Activated gamma-delta T cell treated with anti-CD3 and anti-CD28 coated beads, Interleukin-2, amount 50 U/mL, for 16 hours (primary cell): Measurements from ENCODE around the gene PGM1.

ENCODE experiments used
- DNase-seq: peaks from one replicate; pipeline ENCODE4 v3.0.0-alpha.2; 2020; ENCODE audit warnings: low read depth

PGM1 gene

DNA sequence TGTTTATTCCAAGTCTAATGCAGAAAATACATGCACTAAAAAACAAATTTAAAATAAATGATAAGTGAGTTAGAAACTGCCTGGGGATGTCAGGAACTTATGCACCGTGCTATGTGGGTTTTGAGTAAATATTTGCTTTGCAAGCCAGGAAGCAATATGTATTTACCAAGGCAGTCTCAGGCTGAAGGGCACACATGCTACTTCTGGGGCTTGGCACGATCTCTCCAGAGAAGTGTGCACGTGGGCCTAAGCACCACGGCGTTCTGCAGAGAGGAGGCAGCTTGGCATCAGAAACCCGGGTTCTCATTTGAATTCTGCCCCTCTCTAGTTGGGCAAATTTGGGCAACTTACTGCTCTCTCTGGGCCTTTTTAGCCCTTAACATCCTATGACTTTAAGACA, 108.0 kb downstream of the PGM1 start:
- DNase-seq: no peak

DNA sequence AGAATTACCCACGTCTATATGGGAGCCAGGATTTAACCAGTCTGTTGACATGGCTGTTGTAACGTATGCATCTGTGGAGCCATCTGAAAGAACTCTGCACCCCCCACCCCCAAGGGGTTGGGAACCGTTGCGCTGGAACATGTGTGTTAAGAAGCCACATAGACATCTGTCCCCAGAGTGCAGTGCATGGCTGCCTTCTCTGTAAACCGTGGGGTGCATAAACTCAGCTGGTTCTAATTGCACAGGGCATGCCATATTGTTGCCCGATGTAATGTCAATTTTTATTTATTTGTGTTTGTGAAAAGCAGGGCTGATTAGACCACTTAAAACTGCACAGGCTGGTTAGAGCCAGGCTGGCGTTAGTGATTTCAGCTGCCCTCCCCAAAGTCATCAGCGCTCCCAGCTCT, 110.5 kb downstream of the PGM1 start:
- DNase-seq: no peak

DNA sequence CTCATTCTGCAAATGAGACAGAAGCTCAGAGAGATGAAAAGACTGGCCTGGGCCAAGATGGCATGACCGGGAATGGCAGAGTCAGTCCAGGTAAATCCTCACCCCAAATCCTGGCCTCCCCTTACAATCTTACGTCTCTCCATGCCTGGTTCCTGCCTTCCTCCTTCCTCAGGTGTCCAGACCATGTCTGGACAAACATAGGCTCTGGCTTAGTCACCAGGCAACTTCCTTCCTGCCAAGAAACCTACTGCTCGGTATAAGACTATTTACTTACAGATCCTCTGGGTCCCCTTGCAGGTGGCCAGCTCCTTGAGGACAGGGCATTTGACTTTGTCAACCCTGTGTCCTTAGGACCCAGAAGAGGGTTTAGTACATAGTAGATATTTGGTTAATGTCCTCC, 111.2 kb downstream of the PGM1 start:
- DNase-seq: no peak

DNA sequence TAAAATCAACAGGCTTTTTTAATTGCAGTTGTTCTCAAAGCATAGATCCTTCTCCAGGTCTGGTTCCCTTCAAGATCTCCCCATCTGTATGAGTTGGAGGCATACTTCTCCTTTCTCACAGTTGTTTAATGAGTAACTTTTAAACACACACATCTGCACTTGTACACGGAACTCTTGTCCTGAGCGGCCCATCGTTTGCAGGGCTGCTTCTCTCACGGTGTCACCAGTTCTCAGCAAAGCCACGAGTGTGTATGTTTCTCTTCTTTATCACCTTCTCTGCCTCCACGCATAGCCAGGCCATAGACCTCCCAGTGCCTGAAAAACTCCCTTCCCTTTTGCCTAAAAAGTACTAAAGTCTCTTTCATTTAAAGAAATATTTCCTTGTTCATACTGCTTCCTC, 111.9 kb downstream of the PGM1 start:
- DNase-seq: no peak

DNA sequence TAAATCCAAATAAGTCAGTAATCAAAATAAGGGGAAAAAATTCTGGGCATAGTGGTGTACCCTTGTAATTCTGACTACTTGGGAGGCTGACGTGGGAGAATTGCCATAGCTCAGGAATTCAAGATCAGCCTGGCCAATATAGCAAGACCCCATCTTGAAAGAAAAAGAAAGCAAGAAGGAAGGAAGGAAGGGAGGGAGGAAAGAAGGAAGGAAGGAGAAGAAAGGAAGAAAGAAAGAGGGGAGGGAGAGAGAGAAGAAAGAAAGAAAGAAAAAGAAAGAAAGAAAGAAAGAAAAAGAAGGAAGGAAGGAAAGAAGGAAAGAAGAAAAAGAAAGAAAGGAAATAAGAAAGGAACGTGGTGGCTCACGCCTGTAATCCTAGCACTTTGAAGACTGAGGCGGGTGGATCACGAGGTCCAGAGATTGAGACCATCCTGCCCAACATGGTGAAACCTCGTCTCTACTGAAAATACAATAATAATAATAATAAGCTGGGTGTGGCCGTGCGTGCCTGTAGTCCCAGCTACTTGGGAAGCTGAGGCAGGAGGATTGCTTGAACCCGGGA, 116.1 kb downstream of the PGM1 start:
- no peak for DNase-seq
